IMR-90 (cell line): ENCODE measurements around the gene ZNF19. TPM values are rescaled to one million over a fixed set of nuclear protein-coding genes. Genes with fewer than 3 reads are reported as not detected.

Experiments
- ATAC-seq: fragments of 200-7000 bp; cut with Tn5 transposase; 2 replicates; pipeline ENCODE4 v1.9.1; 2020; ENCODE audit warnings: low read depth, mild to moderate bottlenecking, moderate library complexity
- BruUV-seq: library from RNA; stranded (reverse); fragments of 400-500 nt; replicated peaks from 2 replicates; lab custom pipeline; 2021; lab: Mats Ljungman, UMichigan
- CTCF ChIA-PET: fragments of 300-600 bp; formaldehyde crosslinking; extraction: SDS; loops from one replicate; lab custom pipeline; 2021; ENCODE audit warnings: antibody characterized with exemption; lab: Yijun Ruan, JAX
- POLR2A ChIA-PET: fragments of 300-600 bp; sonication (Branson Sonifier 250); formaldehyde crosslinking; loops from one replicate; lab custom pipeline; 2022; ENCODE audit warnings: antibody characterized with exemption; ENCODE audit not compliant: unreplicated experiment; lab: Charles Lee
- DNase-seq: peaks from one replicate; pipeline ENCODE4 v3.0.0; 2013
- H2AFZ ChIP-seq: replicated peaks from 2 replicates; pipeline ENCODE3; 2013; ENCODE audit warnings: low read length, mild to moderate bottlenecking; ENCODE audit not compliant: poor library complexity
- H2AK5ac ChIP-seq: 2 replicates; pipeline ENCODE4 v1.6.1; 2013; ENCODE audit warnings: low read depth, low read length, inconsistent platforms
- H2AK9ac ChIP-seq: replicated peaks from 2 replicates; pipeline ENCODE3; 2013; ENCODE audit warnings: mild to moderate bottlenecking, low read depth, low read length, moderate library complexity; ENCODE audit not compliant: poor library complexity
- H2BK120ac ChIP-seq: 2 replicates; pipeline ENCODE4 v1.6.1; 2013; ENCODE audit warnings: low read depth, low read length, inconsistent platforms
- H2BK15ac ChIP-seq: 3 replicates; pipeline ENCODE4 v1.6.1; 2013; ENCODE audit warnings: low read depth, low read length, inconsistent platforms
- H2BK20ac ChIP-seq: 2 replicates; pipeline ENCODE4 v1.6.1; 2013; ENCODE audit warnings: low read depth, mild to moderate bottlenecking, inconsistent platforms, low read length, moderate library complexity
- H2BK5ac ChIP-seq: 2 replicates; pipeline ENCODE4 v1.6.1; 2013; ENCODE audit warnings: mild to moderate bottlenecking, low read depth, low read length, inconsistent platforms; ENCODE audit not compliant: poor library complexity, severe bottlenecking
- H3K14ac ChIP-seq: replicated peaks from 2 replicates; pipeline ENCODE4 v1.6.1; 2013; ENCODE audit warnings: low read depth, low read length, inconsistent platforms
- H3K18ac ChIP-seq: 2 replicates; pipeline ENCODE4 v1.6.1; 2013; ENCODE audit warnings: low read depth, low read length, control low read depth
- H3K23ac ChIP-seq: 2 replicates; pipeline ENCODE4 v1.6.1; 2013; ENCODE audit warnings: low read depth, low read length, inconsistent platforms
- H3K27ac ChIP-seq: 2 replicates; pipeline ENCODE4 v1.5.1; 2013; ENCODE audit warnings: mild to moderate bottlenecking, control low read depth, low read length; ENCODE audit not compliant: insufficient read depth
- H3K27me3 ChIP-seq: 2 replicates; pipeline ENCODE4 v1.6.1; 2013; ENCODE audit warnings: low read length; ENCODE audit not compliant: control insufficient read depth, insufficient read depth
- H3K36me3 ChIP-seq: 2 replicates; pipeline ENCODE4 v1.6.1; 2013; ENCODE audit warnings: low read length, mixed read lengths; ENCODE audit not compliant: control insufficient read depth, insufficient read depth
- H3K4ac ChIP-seq: 2 replicates; pipeline ENCODE4 v1.6.1; 2013; ENCODE audit warnings: low read depth, low read length, inconsistent platforms
- H3K4me1 ChIP-seq: 2 replicates; pipeline ENCODE4 v1.6.1; 2013; ENCODE audit warnings: low read length, mixed read lengths; ENCODE audit not compliant: control insufficient read depth, insufficient read depth
- H3K4me2 ChIP-seq: 2 replicates; pipeline ENCODE4 v1.6.1; 2013; ENCODE audit warnings: low read depth, mild to moderate bottlenecking, control low read depth, low read length, moderate library complexity
- H3K4me3 ChIP-seq: 2 replicates; pipeline ENCODE4 v1.5.1; 2013; ENCODE audit warnings: low read depth, mild to moderate bottlenecking, control low read depth, low read length, moderate library complexity; ENCODE audit not compliant: insufficient read depth
- H3K56ac ChIP-seq: 2 replicates; pipeline ENCODE4 v1.6.1; 2013; ENCODE audit warnings: low read length, inconsistent platforms; ENCODE audit not compliant: insufficient read depth; ENCODE audit errors: extremely low read depth
- H3K79me1 ChIP-seq, 2 experiments: 2 replicates each; pipeline ENCODE4 v1.6.1; 2013; ENCODE audit warnings: low read length in 2 of 2, inconsistent platforms in 1 of 2, low read depth in 1 of 2
- H3K9ac ChIP-seq: 2 replicates; pipeline ENCODE4 v1.6.1; 2013; ENCODE audit warnings: low read depth, low read length, control low read depth
- H3K9me1 ChIP-seq: 2 replicates; pipeline ENCODE4 v1.6.1; 2013; ENCODE audit warnings: low read length, inconsistent platforms; ENCODE audit not compliant: insufficient read depth
- H3K9me3 ChIP-seq: 2 replicates; pipeline ENCODE4 v1.6.1; 2013; ENCODE audit warnings: low read length; ENCODE audit not compliant: control insufficient read depth, insufficient read depth
- H4K20me1 ChIP-seq: 2 replicates; pipeline ENCODE4 v1.6.1; 2013; ENCODE audit warnings: low read length, inconsistent platforms; ENCODE audit not compliant: insufficient read depth
- H4K5ac ChIP-seq: 2 replicates; pipeline ENCODE4 v1.6.1; 2013; ENCODE audit warnings: mild to moderate bottlenecking, low read depth, low read length, control low read depth
- H4K8ac ChIP-seq, 2 experiments: 2 replicates each; pipeline ENCODE4 v1.6.1; 2013; ENCODE audit warnings: low read depth in 2 of 2, low read length in 2 of 2, control low read depth in 1 of 2, inconsistent platforms in 1 of 2
- H4K91ac ChIP-seq: 2 replicates; pipeline ENCODE4 v1.6.1; 2013; ENCODE audit warnings: low read depth, low read length, inconsistent platforms; ENCODE audit not compliant: insufficient read depth
- BHLHE40 ChIP-seq: fragments of 150-350 bp; IDR thresholded peaks from 2 replicates; pipeline ENCODE4 v1.6.1; 2016; ENCODE audit warnings: mild to moderate bottlenecking, low read depth, low read length
- CEBPB ChIP-seq: IDR thresholded peaks from 2 replicates; pipeline ENCODE4 v1.6.1; 2012; ENCODE audit warnings: low read depth, low read length, improper control_type of control experiment
- CHD1 ChIP-seq: IDR thresholded peaks from 2 replicates; pipeline ENCODE4 v1.6.1; 2012; ENCODE audit warnings: low read depth, low read length, improper control_type of control experiment
- FOS ChIP-seq: fragments of 150-350 bp; IDR thresholded peaks from 2 replicates; pipeline ENCODE4 v1.6.1; 2016; ENCODE audit warnings: low read depth, low read length
- MAFK ChIP-seq: IDR thresholded peaks from 2 replicates; pipeline ENCODE4 v1.6.1; 2012; ENCODE audit warnings: low read depth, low read length, improper control_type of control experiment
- MAZ ChIP-seq: IDR thresholded peaks from 2 replicates; pipeline ENCODE4 v1.6.1; 2012; ENCODE audit warnings: low read depth, mild to moderate bottlenecking, low read length, improper control_type of control experiment, moderate library complexity, borderline replicate concordance
- MXI1 ChIP-seq: IDR thresholded peaks from 2 replicates; pipeline ENCODE4 v1.6.1; 2012; ENCODE audit warnings: low read depth, mild to moderate bottlenecking, low read length, moderate library complexity, borderline replicate concordance
- NFE2L2 ChIP-seq: fragments of 150-350 bp; IDR thresholded peaks from 2 replicates; pipeline ENCODE4 v1.6.1; 2016; ENCODE audit warnings: low read depth, mild to moderate bottlenecking, low read length
- POLR2A ChIP-seq: IDR thresholded peaks from 2 replicates; pipeline ENCODE4 v1.6.1; 2012; ENCODE audit warnings: mild to moderate bottlenecking, low read depth, low read length
- RAD21 ChIP-seq: IDR thresholded peaks from 2 replicates; pipeline ENCODE4 v1.6.1; 2012; ENCODE audit warnings: low read length, improper control_type of control experiment
- RCOR1 ChIP-seq: IDR thresholded peaks from 2 replicates; pipeline ENCODE4 v1.6.1; 2012; ENCODE audit warnings: mild to moderate bottlenecking, low read length, improper control_type of control experiment; ENCODE audit not compliant: insufficient replicate concordance
- RFX5 ChIP-seq: IDR thresholded peaks from 2 replicates; pipeline ENCODE4 v1.8.0; 2012; ENCODE audit warnings: low read depth, mild to moderate bottlenecking, low read length, moderate library complexity
- SMC3 ChIP-seq: fragments of 150-350 bp; IDR thresholded peaks from 2 replicates; pipeline ENCODE4 v1.6.1; 2016; ENCODE audit warnings: low read depth, mild to moderate bottlenecking, antibody characterized with exemption, low read length, moderate library complexity
- WGBS, 2 experiments: methylation state at CpG; one replicate each; pipeline versions ENCODE4 v1.1.5 to v1.1.7; 2013; ENCODE audit warnings: missing lambda C conversion rate in 2 of 2; ENCODE audit not compliant: insufficient read length in 1 of 2; ENCODE audit errors: extremely low coverage in 2 of 2; 5-methylcytosine and 5-hydroxymethylcytosine counted together
- dilution Hi-C: fragments of 300-500 bp; cut with HindIII; formaldehyde crosslinking; loops from one replicate; pipeline ENCODE4 v1.14.3; 2018; ENCODE audit warnings: low sequenced_read_pairs; ENCODE audit not compliant: unreplicated experiment
- in situ Hi-C: fragments of 300-500 bp; cut with MboI; formaldehyde crosslinking; loops from 3 replicates; pipeline ENCODE4 v1.14.3; 2019; ENCODE audit warnings: low sequenced_read_pairs, inconsistent platforms, mixed read lengths
- intact Hi-C: fragments of 100-400 bp; cut with micrococcal nuclease; formaldehyde crosslinking; loops from 2 replicates; pipeline ENCODE4 v1.10.0; 2022
- polyA plus RNA-seq, 3 experiments: library from polyadenylated mRNA; depleted of rRNA; stranded (reverse); fragments of >200 nt; gene quantifications; 2 replicates each; pipeline ENCODE4 v1.2.3, GENCODE V29; 2012; ENCODE audit warnings: low replicate concordance in 1 of 3
- total RNA-seq: library from RNA; depleted of rRNA; stranded (reverse); fragments of >200 nt; gene quantifications from 2 replicates; pipeline ENCODE4 v1.2.3, GENCODE V29; 2012
- TF ChIP-seq, protein P1 (sequence below): fragments of 150-350 bp; IDR thresholded peaks from 2 replicates; pipeline ENCODE4 v1.6.1; 2016; ENCODE audit warnings: low read depth, mild to moderate bottlenecking, low read length, moderate library complexity, borderline replicate concordance
- TF ChIP-seq, protein P2 (sequence below): fragments of 150-350 bp; IDR thresholded peaks from 2 replicates; pipeline ENCODE4 v1.6.1; 2017; ENCODE audit warnings: mild to moderate bottlenecking, antibody characterized with exemption, low read length, low read depth
- TF ChIP-seq, protein P3 (sequence below): conservative IDR thresholded peaks from 2 replicates; pipeline ENCODE4 v1.5.1; 2012; ENCODE audit warnings: mild to moderate bottlenecking, low read depth, low read length, improper control_type of control experiment

Gene ZNF19
- total and polyA plus RNA-seq, 2 of the 4 experiments (the other 2 are of a cell fraction) = 0.89 to 2.9 TPM

DNA sequence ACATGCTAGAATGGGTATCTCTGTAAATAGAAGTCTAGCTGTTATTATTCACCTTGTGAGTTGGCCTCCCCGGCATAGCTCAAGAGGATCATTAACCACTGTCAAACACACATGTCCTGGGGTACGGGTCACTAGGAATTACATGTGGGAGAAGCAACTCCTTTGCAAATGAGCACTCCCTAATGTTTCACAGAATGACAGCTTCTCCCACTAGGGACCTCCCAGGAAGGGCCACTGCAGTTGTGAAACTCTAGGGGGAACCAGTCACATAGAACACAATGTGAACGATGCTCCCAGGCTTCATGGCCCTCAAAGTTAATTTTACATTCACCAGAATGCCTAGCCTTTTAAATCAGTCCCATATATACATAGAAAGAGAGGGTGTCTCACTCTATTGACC is 12.4 kb upstream of the ZNF19 start:
- intact Hi-C loops (no loop called here), in situ Hi-C loops (loop anchor here (5.0 kb wide), 1 partner anchor 89 kb away; no protein-coding TSS in a partner anchor), dilution Hi-C loops (no loop called here)
- no peak for DNase-seq
- Histone ChIP-seq H2BK5ac (no peak overlapping the region), H3K9me1 (no peaks in the 10 kb centered on the region), H2BK20ac (no peak overlapping the region), H2AK5ac (no peak overlapping the region), H4K5ac (no peak overlapping the region), H2AK9ac (no peak overlapping the region), H4K91ac (no peak overlapping the region), H3K4ac (no peak overlapping the region), H3K27ac (no peak overlapping the region), H2AFZ (no peak overlapping the region), H2BK15ac (no peak overlapping the region), H3K4me3 (no peak overlapping the region), H4K8ac (no peak overlapping the region), H3K27me3 (no peaks in the 10 kb centered on the region; the same call in none of the 2 replicates), H3K79me1 (no peaks in the 10 kb centered on the region), H3K4me2 (no peak overlapping the region), H3K4me1 (no peaks in the 10 kb centered on the region), H3K9me3 (no peaks in the 10 kb centered on the region), H3K18ac (no peak overlapping the region), H4K20me1 (no peaks in the 10 kb centered on the region), H3K9ac (no peak overlapping the region), H3K56ac (no peak overlapping the region), H2BK120ac (no peak overlapping the region), H3K36me3 (no peaks in the 10 kb centered on the region), H3K23ac (no peak overlapping the region), H3K14ac (no peak overlapping the region)
- no peak for ATAC-seq
- WGBS, 2 experiments = no CpG with 5 or more reads among the region's 3 CpGs
- ChIA-PET POLR2A (no interaction called here), CTCF (interaction anchor here (1.2 to 4.8 kb wide), 2 partner anchors 89 to 109 kb away, joined by 4 to 40 read pairs; no protein-coding TSS in a partner anchor)
- TF ChIP-seq CHD1 (no peak), SMC3 (no peak), RFX5 (no peak), MAZ (no peak), POLR2A (no peak), BHLHE40 (no peak), RCOR1 (no peak), FOS (no peak), RAD21 (no peak), MAFK (no peak), NFE2L2 (no peak), MXI1 (no peak), CEBPB (no peak)
- TF ChIP-seq, protein P1, sequence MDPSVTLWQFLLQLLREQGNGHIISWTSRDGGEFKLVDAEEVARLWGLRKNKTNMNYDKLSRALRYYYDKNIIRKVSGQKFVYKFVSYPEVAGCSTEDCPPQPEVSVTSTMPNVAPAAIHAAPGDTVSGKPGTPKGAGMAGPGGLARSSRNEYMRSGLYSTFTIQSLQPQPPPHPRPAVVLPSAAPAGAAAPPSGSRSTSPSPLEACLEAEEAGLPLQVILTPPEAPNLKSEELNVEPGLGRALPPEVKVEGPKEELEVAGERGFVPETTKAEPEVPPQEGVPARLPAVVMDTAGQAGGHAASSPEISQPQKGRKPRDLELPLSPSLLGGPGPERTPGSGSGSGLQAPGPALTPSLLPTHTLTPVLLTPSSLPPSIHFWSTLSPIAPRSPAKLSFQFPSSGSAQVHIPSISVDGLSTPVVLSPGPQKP = no peak
- TF ChIP-seq, protein P2, sequence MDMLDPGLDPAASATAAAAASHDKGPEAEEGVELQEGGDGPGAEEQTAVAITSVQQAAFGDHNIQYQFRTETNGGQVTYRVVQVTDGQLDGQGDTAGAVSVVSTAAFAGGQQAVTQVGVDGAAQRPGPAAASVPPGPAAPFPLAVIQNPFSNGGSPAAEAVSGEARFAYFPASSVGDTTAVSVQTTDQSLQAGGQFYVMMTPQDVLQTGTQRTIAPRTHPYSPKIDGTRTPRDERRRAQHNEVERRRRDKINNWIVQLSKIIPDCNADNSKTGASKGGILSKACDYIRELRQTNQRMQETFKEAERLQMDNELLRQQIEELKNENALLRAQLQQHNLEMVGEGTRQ = no peak
- TF ChIP-seq, protein P3, sequence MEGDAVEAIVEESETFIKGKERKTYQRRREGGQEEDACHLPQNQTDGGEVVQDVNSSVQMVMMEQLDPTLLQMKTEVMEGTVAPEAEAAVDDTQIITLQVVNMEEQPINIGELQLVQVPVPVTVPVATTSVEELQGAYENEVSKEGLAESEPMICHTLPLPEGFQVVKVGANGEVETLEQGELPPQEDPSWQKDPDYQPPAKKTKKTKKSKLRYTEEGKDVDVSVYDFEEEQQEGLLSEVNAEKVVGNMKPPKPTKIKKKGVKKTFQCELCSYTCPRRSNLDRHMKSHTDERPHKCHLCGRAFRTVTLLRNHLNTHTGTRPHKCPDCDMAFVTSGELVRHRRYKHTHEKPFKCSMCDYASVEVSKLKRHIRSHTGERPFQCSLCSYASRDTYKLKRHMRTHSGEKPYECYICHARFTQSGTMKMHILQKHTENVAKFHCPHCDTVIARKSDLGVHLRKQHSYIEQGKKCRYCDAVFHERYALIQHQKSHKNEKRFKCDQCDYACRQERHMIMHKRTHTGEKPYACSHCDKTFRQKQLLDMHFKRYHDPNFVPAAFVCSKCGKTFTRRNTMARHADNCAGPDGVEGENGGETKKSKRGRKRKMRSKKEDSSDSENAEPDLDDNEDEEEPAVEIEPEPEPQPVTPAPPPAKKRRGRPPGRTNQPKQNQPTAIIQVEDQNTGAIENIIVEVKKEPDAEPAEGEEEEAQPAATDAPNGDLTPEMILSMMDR = no peak
- BruUV-seq = no TSS peak
